ENCODE measurements around the gene PRKCE. TPM values are rescaled to one million over a fixed set of nuclear protein-coding genes. Genes with fewer than 3 reads are reported as not detected.

PRKCE gene
- total RNA-seq, 1 donor from 2014 or later = 39.6 TPM

- DNase-seq (ENCODE audit: extremely low read depth, low read depth, low spot score) = no peak
These were observed 173.7 kb downstream of the PRKCE start for GRCh38 chr2:45825001-45825651.

- DNase-seq (ENCODE audit: extremely low read depth, low read depth, low spot score) = no peak
These were observed 175.0 kb downstream of the PRKCE start for GRCh38 chr2:45826460-45826859.

- DNase-seq (ENCODE audit: extremely low read depth, low read depth, low spot score) = no peak
These were observed 175.6 kb downstream of the PRKCE start for GRCh38 chr2:45826884-45827635.

- no peak for DNase-seq (ENCODE audit: extremely low read depth, low read depth, low spot score)
These were observed 178.8 kb downstream of the PRKCE start for GRCh38 chr2:45830322-45830721.

DNA sequence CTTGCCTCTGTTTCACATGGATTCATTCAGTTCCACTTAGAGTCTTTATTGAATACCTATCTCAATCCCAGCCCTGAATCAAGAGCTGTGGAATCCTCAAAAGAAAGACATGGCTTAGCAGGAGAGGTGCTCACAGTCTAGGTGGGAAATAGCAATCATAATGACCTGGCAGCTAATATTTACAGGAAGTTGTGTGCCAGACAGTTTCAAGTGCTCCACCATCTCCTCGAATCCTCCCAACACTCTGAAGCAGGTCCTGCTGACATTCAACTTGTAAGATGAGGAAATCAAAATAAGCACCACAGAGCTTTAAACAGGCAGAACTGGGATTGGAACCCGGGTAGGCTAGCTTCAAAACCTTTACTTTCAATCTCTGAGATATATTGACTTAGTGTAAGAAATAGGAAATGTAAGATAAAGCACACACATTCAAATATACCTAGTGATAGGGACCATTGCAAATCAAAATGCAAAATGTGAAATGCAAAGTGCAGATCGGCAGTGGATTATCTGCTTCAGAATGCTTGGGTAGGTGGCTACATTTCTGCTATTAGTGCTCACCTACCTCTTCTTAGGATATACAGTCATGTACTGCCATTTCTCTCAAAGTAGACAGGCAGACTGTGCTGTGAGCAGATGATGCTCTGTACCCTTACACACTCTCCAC is 182.0 kb downstream of the PRKCE start:
- DNase-seq (ENCODE audit: extremely low read depth, low read depth, low spot score) = no peak

DNA sequence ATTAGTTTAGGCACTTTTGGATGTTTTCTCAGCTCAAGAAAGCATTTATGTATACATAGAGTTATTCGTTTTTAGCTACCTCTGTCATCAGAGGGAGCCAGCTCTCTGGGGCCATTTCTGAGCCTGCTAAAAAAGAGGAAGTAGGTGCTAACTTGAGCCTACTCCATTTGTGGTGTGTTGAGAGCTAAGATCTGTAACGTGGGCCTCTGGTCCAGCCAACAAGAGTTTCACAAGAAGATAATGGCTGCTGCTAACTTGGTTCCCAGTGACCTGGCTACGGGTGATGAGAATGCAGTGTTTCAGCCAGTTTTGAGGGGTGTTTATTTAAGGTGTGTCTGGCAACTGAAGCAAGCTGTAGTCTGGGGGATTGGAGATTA is 182.5 kb downstream of the PRKCE start:
- no peak for DNase-seq (ENCODE audit: extremely low read depth, low read depth, low spot score)

- DNase-seq (ENCODE audit: extremely low read depth, low read depth, low spot score) = no peak
These were observed 182.9 kb downstream of the PRKCE start for GRCh38 chr2:45834372-45834771.

DNA sequence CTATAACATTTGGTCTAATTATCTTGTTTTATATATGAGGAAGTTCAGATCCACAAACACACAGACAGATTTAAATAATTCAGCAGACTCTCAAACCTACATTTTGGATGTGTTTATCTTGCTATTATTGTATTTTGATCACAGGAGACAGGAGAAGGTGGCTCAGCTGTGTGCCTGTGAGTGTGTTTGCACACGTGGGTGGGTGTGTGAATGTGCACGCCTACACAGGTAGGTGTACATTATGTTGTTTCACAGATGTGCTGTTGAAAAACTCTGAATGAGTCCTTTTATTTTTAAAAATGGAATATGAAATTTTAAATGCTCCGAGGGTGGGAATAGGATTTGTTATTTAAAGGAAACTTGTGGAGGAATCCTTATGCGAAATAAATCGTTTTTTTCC is 183.4 kb downstream of the PRKCE start:
- no peak for DNase-seq (ENCODE audit: extremely low read depth, low read depth, low spot score)

DNA sequence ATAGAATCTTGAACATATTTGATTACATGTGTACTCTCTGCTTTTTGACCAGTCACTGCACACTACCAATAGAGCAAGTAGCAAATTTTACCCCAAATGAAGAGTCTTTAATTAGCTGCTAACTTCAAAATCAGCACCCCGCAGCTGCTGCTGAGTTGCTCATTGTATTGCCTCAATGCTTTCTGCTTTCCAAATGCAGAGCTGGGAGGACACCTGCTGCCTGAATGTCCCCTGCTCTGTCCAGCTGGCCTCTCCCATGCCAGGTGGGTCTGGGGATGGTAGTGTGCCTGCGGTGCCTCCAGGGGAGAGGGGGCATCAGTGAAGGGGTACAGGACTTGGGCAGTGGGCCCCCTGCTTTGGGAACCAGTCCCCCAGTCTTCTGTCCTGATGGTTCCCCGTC is 184.8 kb downstream of the PRKCE start:
- DNase-seq (ENCODE audit: extremely low read depth, low read depth, low spot score) = no peak

DNA sequence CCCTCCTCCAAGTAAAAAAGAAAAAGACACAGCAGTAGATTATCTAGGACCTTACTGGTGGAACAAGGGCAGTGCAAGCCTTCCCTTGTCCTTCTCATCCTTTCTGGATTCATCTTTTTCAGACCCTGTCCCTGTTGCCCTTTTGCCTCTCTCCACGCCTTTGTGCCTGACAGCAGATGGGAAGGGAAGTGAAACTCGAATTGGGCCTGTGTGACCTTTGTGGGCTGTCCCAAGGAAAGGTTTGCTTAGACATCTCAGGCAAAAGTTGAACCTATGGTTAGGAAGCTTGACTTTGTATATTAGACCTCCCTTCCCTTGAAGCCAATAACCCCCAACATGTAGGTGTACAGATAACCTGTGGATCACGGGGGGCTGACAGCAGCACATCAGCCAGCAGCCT is 185.3 kb downstream of the PRKCE start:
- no peak for DNase-seq (ENCODE audit: extremely low read depth, low read depth, low spot score)

- DNase-seq (ENCODE audit: extremely low read depth, low read depth, low spot score) = no peak
These were observed 186.4 kb downstream of the PRKCE start for GRCh38 chr2:45837812-45838341.

DNA sequence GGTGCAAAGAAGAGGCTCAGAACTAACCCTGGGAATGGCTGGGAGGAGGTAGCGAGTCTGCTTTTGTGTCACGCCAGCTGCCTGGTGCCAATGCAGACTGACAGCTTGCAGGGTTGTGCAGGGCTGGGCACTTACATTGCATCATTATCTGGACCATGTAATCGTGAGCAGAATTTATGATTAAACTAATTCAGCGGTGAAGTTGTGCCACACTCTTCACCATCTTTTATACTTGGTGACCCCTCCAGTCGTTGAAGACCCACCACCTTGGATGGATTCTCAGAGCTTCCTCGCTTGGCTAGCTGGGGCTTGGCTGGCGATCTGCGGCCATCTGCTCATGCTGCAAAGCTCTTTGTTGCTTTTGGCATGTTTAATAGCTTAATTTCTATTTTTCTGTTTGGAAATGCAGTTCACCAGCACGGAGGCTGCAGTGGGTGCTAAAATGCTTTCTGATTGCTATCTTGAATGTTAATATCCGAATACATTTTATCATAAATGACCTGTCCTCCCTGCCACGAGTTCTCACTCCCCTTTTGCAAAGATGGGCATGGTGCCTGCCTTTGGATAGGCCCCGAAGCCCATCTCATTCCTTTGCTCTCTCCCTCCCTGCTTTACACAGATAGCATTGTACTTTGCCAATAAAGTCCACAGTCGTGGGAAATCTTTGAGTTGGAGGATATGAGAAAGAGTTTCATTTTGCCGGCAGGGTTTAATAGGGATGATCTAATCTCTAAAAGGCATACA is 188.2 kb downstream of the PRKCE start:
- DNase-seq (ENCODE audit: extremely low read depth, low read depth, low spot score) = no peak

- no peak for DNase-seq (ENCODE audit: extremely low read depth, low read depth, low spot score)
These were observed 189.0 kb downstream of the PRKCE start for GRCh38 chr2:45840481-45840880.

GRCh38 chr2:45841752-45842407 is 190.4 kb downstream of the PRKCE start:
- DNase-seq (ENCODE audit: extremely low read depth, low read depth, low spot score) = no peak

DNA sequence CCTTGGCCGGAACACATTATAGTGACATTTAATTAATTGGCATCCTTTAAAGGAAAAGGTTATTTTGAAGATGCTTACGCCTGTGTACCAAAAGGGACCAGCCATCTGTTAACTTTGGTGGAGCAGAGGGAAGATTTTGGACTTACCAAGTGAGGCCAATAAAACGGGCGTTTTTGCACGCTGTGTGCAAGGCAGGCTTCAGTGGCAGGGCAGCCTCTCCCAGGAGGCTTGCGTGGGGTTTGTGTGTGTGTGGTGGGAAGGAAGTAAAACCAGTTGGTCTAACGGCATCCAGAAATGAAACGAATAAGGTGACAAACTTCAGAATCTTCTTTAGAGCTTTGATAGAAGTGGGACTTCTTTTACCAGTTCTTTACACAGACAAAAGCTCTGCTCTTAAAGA is 191.7 kb downstream of the PRKCE start:
- DNase-seq (ENCODE audit: extremely low read depth, low read depth, low spot score) = no peak

- no peak for DNase-seq (ENCODE audit: extremely low read depth, low read depth, low spot score)
These were observed 193.5 kb downstream of the PRKCE start for GRCh38 chr2:45844796-45845457.

DNA sequence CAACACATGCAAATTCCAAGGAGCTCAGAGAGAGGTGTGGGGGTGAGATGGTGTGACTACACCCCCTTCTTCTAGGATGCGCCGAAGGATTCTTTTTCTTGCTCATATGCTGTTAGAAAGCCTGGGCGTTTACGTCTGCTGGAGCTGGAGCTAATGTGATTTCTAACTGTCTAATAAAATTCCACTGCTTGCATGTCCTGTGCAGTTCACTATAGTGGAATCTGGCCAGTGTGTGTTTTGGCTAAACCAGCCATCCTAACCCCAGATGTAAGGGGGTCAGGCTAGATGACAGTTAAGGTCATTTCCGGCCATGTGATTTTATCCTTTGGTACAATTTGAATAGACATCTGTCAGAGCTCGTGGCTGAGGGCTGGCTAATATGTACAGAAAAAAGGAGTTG is 194.1 kb downstream of the PRKCE start:
- no peak for DNase-seq (ENCODE audit: extremely low read depth, low read depth, low spot score)

GRCh38 chr2:45849491-45850283 is 198.2 kb downstream of the PRKCE start:
- no peak for DNase-seq (ENCODE audit: extremely low read depth, low read depth, low spot score)

DNA sequence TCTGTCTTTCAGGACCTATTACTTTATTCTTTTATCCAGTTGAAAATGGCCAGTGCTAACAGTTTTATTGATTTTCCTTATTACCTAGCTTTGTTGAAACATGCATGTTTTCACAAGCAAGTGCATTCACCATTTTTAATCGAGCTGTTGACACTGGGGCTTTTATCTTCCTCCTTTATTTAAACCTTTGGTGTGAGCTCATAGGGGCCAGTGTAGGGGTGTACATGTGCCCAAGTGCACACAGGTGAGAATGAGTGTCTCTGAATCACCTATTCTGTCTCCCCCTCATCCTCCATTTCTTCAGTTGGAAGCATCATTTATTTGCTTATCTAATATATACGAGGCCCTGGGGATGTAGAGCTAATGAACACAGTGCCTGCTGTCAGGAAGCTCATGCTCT is 199.1 kb downstream of the PRKCE start:
- no peak for DNase-seq (ENCODE audit: extremely low read depth, low read depth, low spot score)
